ENCODE data around the gene RPS15. TPM values are rescaled to one million over a fixed set of nuclear protein-coding genes. Genes with fewer than 3 reads are reported as not detected.

The RPS15 gene
- total and polyA plus RNA-seq, 2 donors (not counting 3 experiments of a cell fraction or from before 2014, with no cell fraction given) = 1,260 to 3,270 TPM

DNA sequence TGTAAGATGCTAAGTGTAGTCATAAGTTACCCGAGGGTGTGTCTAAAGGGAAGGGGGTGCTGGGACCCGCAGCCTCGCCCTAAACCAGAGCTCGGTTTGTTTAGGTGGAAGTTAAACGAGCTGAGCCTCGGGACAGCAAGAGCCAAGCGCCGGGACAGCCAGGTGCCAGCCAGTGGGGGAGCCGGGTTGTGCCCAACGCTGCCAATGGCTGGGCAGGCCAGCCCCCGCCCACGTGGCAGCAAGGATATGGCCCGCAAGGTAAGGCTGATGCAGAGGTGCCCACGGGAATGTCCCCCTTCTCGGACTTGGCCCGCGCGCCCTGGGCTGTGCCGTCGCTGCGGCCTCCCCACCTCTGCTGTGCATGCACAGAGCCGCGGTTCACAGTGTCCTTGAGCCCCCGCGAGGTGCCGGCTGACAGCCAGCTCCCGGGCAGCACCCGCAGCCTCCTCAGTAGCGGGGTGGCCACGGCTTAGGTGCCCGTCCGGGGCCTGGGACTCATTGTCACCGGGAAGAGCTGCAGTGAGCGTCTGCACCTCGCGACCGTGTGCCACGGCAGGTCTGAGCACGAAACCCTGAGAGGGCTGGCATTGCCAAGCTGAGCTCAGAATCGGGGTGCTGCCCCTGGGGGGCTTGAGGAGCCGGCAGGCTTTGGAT, 9.3 kb upstream of the RPS15 start:
- intact Hi-C loops (cut with micrococcal nuclease) (no loop called here), dilution Hi-C loops (cut with MboI; ENCODE audit: extremely low pct_ligation_motif_present, low sequenced_read_pairs) (no loop called here)
- peaks cover 8% of the 10 kb centered on the region for H3K79me2 ChIP-seq (ENCODE audit: control insufficient read depth, insufficient read depth, low read length)
- FAIRE-seq (no peak), DNase-seq (ENCODE audit: low read depth, low spot score) (no peak)
- H3K9me3 ChIP-seq (replicated peaks; ENCODE audit: control insufficient read depth, insufficient read depth, low read length) = no peaks in the 10 kb centered on the region
- POLR2A ChIA-PET = no interaction called here
- TF ChIP-seq POLR2AphosphoS5 (IDR thresholded peaks at IDR 0.05; ENCODE audit: insufficient read depth, low read depth, low read length) = no peak
- TF ChIP-seq, protein P1, sequence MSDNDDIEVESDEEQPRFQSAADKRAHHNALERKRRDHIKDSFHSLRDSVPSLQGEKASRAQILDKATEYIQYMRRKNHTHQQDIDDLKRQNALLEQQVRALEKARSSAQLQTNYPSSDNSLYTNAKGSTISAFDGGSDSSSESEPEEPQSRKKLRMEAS (IDR thresholded peaks at IDR 0.05; ENCODE audit: insufficient read depth, insufficient read length) = no peak
- TF ChIP-seq, protein P2, sequence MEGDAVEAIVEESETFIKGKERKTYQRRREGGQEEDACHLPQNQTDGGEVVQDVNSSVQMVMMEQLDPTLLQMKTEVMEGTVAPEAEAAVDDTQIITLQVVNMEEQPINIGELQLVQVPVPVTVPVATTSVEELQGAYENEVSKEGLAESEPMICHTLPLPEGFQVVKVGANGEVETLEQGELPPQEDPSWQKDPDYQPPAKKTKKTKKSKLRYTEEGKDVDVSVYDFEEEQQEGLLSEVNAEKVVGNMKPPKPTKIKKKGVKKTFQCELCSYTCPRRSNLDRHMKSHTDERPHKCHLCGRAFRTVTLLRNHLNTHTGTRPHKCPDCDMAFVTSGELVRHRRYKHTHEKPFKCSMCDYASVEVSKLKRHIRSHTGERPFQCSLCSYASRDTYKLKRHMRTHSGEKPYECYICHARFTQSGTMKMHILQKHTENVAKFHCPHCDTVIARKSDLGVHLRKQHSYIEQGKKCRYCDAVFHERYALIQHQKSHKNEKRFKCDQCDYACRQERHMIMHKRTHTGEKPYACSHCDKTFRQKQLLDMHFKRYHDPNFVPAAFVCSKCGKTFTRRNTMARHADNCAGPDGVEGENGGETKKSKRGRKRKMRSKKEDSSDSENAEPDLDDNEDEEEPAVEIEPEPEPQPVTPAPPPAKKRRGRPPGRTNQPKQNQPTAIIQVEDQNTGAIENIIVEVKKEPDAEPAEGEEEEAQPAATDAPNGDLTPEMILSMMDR (IDR thresholded peaks at IDR 0.05; ENCODE audit: extremely low read depth in 1 of 2, insufficient read depth in 1 of 2, low read depth in 1 of 2, low read length in 2 of 2) = no peak
- no peak for TF ChIP-seq GATA2 (IDR thresholded peaks at IDR 0.05; ENCODE audit: insufficient read depth, insufficient read length, low read depth, low read length)
- no peak for TF ChIP-seq EZH2 (IDR thresholded peaks at IDR 0.05; ENCODE audit: borderline replicate concordance, low read depth, low read length, severe bottlenecking)
- no peak for TF ChIP-seq MYC (IDR thresholded peaks at IDR 0.05; ENCODE audit: low read depth, low read length)
- TF ChIP-seq POLR2A (IDR thresholded peaks at IDR 0.05; ENCODE audit: low read depth, low read length) = no peak
- no peak for TF ChIP-seq JUN (IDR thresholded peaks at IDR 0.05; ENCODE audit: borderline replicate concordance, insufficient read depth, insufficient read length, low read depth)
- TF ChIP-seq FOS (IDR thresholded peaks at IDR 0.05; ENCODE audit: borderline replicate concordance, insufficient read depth, low read length) = no peak
- H3K36me3 ChIP-seq (ENCODE audit: control insufficient read depth in 2 of 2, extremely low read depth in 1 of 2, insufficient read depth in 2 of 2, low read length in 2 of 2) = peaks cover 11 to 66% of the 10 kb centered on the region in 2 experiments
- no peak overlapping the region for H3K4me3 ChIP-seq (replicated peaks in 1 of 3; ENCODE audit: insufficient read depth in 1 of 3, low read depth in 1 of 3, low read length in 3 of 3)
- H3K9me1 ChIP-seq (replicated peaks; ENCODE audit: control insufficient read depth, extremely low read depth, insufficient read depth, low read length) = no peaks in the 10 kb centered on the region
- no peak overlapping the region for H3K27ac ChIP-seq (ENCODE audit: insufficient read depth, low read depth, low read length)
- CTCF ChIA-PET = no interaction called here
- no TSS peak for BruUV-seq (replicated peaks)
- peaks cover 2% of the 10 kb centered on the region for H4K20me1 ChIP-seq (replicated peaks; ENCODE audit: control insufficient read depth, extremely low read depth, insufficient read depth, low read length)
- no peaks in the 10 kb centered on the region for H3K4me1 ChIP-seq (ENCODE audit: control insufficient read depth, extremely low read depth, insufficient read depth, low read length)
- H3K4me2 ChIP-seq (ENCODE audit: insufficient read depth, low read length) = no peak overlapping the region
- no peak overlapping the region for H3K9ac ChIP-seq (replicated peaks; ENCODE audit: extremely low read depth, insufficient read depth, low read length)
- no peaks in the 10 kb centered on the region for H3K27me3 ChIP-seq (ENCODE audit: control insufficient read depth in 2 of 2, insufficient read depth in 2 of 2, low read length in 2 of 2)
- H2AFZ ChIP-seq (ENCODE audit: low read depth, low read length) = no peak overlapping the region
